Inferior parietal cortex (tissue), 1 donor: Measurements from ENCODE around the gene CDH18.

Experiments used
- DNase-seq: peaks from one replicate; pipeline ENCODE4 v3.0.0-alpha.2; 2016; ENCODE audit errors: extremely low spot score

Gene CDH18

GRCh38 chr5:19605846-19606407, 382.1 kb downstream of the CDH18 start:
- DNase-seq, result no peak

- DNase-seq, result no peak
Measured at GRCh38 chr5:19584131-19584530, 403.9 kb downstream of the CDH18 start.

- DNase-seq, result no peak
Measured at GRCh38 chr5:19577882-19578281, 410.1 kb downstream of the CDH18 start.

- no peak for DNase-seq
Measured at GRCh38 chr5:19568004-19568403, 420.0 kb downstream of the CDH18 start.

GRCh38 chr5:19565466-19565865, 422.5 kb downstream of the CDH18 start:
- no peak for DNase-seq

- no peak for DNase-seq
Measured at GRCh38 chr5:19564036-19564435, 424.0 kb downstream of the CDH18 start.

- DNase-seq, result no peak
Measured at GRCh38 chr5:19555876-19556275, 432.1 kb downstream of the CDH18 start.

- no peak for DNase-seq
Measured at GRCh38 chr5:19555436-19555835, 432.6 kb downstream of the CDH18 start.

- no peak for DNase-seq
Measured at GRCh38 chr5:19554524-19554923, 433.5 kb downstream of the CDH18 start.

- DNase-seq, result peak; percentile 38
Measured at GRCh38 chr5:19547640-19548039, 440.4 kb downstream of the CDH18 start.

- no peak for DNase-seq
Measured at GRCh38 chr5:19546521-19546920, 441.5 kb downstream of the CDH18 start.

GRCh38 chr5:19538607-19539006, 449.4 kb downstream of the CDH18 start:
- no peak for DNase-seq

GRCh38 chr5:19536387-19536786, 451.6 kb downstream of the CDH18 start:
- no peak for DNase-seq

- no peak for DNase-seq
Measured at GRCh38 chr5:19534751-19535150, 453.2 kb downstream of the CDH18 start.

- no peak for DNase-seq
Measured at GRCh38 chr5:19532936-19533335, 455.1 kb downstream of the CDH18 start.

GRCh38 chr5:19531374-19531952, 456.5 kb downstream of the CDH18 start:
- no peak for DNase-seq

GRCh38 chr5:19519448-19519847, 468.6 kb downstream of the CDH18 start:
- no peak for DNase-seq

GRCh38 chr5:19498852-19499251, 489.1 kb downstream of the CDH18 start:
- no peak for DNase-seq

- no peak for DNase-seq
Measured at GRCh38 chr5:19497229-19497815, 490.7 kb downstream of the CDH18 start.

- DNase-seq, result no peak
Measured at GRCh38 chr5:19496056-19496455, 491.9 kb downstream of the CDH18 start.

- DNase-seq, result no peak
Measured at GRCh38 chr5:19492861-19493260, 495.1 kb downstream of the CDH18 start.

GRCh38 chr5:19488786-19489185, 499.2 kb downstream of the CDH18 start:
- no peak for DNase-seq

- no peak for DNase-seq
Measured at GRCh38 chr5:19487480-19487879, 500.5 kb downstream of the CDH18 start.

GRCh38 chr5:19479562-19479961, 508.4 kb downstream of the CDH18 start:
- DNase-seq, result no peak
